Lower leg skin (tissue), 4 donors: ENCODE measurements around the gene HUWE1. TPM values are rescaled to one million over a fixed set of nuclear protein-coding genes. Genes with fewer than 3 reads are reported as not detected.

Experiments
- DNase-seq, 2 donors: peaks; one replicate each; pipeline ENCODE4 v3.0.0-alpha.2; 2019; ENCODE audit warnings: low spot score in 2 of 2
- H3K4me3 ChIP-seq: fragments of 200-600 bp; sonication (generic); 2 replicates; pipeline ENCODE4 v1.5.1; 2017; ENCODE audit warnings: mild to moderate bottlenecking, low read depth; ENCODE audit not compliant: poor library complexity, severe bottlenecking
- POLR2A ChIP-seq, 2 donors: fragments of 450-650 bp; IDR thresholded peaks; one replicate each; pipeline ENCODE4 v1.6.1; 2016 to 2017; ENCODE audit warnings: antibody characterized with exemption in 2 of 2, mild to moderate bottlenecking in 1 of 2, moderate library complexity in 1 of 2
- WGBS, 2 donors: methylation state at CpG; one replicate each; pipeline ENCODE4 v1.1.5; 2018; 5-methylcytosine and 5-hydroxymethylcytosine counted together
- intact Hi-C: fragments of 100-400 bp; cut with DNase I; formaldehyde crosslinking; loops from one replicate; pipeline ENCODE4 v1.15.0; 2023; ENCODE audit warnings: low total_unique reads
- total RNA-seq, 4 donors: library from RNA; depleted of rRNA; stranded (reverse); fragments of >200 nt; gene quantifications; one replicate each; pipeline ENCODE4 v1.1.0, GENCODE V29; 2016
- TF ChIP-seq, protein P1 (sequence below), 3 donors: fragments of 450-650 bp; IDR thresholded peaks; one replicate each; pipeline ENCODE4 v1.5.1; 2016; ENCODE audit warnings: antibody characterized with exemption in 3 of 3, mild to moderate bottlenecking in 3 of 3, moderate library complexity in 2 of 3

The HUWE1 gene
- total RNA-seq, 4 donors from 2014 or later: 128 to 175 (median 158) TPM

DNA sequence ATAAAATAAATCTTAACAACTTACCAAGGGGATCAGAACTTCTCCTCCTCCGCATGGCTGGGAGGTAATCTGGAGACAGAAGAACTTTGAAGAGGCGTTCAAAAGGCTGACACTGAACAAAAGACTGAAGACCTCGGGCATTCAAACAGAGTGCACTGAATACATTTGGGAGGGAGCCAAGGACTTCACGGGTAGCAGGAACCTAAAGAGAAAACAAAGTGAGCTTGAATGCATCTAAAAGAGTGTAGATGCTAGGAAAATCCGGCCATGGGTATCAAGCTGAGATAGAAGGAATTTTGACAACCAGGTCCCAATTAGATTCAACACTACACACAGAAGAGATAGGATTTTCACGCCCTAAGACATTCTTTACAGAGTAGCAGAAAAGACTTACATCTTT, 69.6 kb downstream of the HUWE1 start:
- H3K4me3 ChIP-seq: no peak overlapping the region
- no peak for DNase-seq
- 73 to 79% methylated on average over 6 of the region's 6 CpGs for WGBS, 2 donors
- TF ChIP-seq POLR2A (IDR thresholded peaks at IDR 0.05): no peak
- TF ChIP-seq, protein P1, sequence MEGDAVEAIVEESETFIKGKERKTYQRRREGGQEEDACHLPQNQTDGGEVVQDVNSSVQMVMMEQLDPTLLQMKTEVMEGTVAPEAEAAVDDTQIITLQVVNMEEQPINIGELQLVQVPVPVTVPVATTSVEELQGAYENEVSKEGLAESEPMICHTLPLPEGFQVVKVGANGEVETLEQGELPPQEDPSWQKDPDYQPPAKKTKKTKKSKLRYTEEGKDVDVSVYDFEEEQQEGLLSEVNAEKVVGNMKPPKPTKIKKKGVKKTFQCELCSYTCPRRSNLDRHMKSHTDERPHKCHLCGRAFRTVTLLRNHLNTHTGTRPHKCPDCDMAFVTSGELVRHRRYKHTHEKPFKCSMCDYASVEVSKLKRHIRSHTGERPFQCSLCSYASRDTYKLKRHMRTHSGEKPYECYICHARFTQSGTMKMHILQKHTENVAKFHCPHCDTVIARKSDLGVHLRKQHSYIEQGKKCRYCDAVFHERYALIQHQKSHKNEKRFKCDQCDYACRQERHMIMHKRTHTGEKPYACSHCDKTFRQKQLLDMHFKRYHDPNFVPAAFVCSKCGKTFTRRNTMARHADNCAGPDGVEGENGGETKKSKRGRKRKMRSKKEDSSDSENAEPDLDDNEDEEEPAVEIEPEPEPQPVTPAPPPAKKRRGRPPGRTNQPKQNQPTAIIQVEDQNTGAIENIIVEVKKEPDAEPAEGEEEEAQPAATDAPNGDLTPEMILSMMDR (IDR thresholded peaks at IDR 0.05): no peak
- intact Hi-C loops: no loop called here

DNA sequence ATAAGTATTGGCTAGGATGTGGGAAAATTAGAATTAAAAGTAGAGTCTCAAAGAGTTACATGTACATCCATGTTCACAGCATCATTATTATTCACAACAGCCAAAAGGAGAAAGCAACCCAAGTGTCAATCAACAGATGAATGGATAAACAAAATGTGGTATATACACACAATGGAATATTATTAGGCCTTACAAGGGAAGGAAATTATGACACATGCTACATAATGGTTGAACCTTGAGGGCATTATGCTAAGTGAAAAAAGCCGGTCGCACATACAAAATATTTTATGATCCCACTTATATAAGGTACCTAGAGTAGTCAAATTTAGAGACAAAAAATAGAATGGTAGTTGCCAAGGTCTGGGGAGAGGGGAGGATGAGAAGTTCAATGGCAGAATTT, 80.1 kb downstream of the HUWE1 start:
- no peak overlapping the region for H3K4me3 ChIP-seq
- TF ChIP-seq POLR2A (IDR thresholded peaks at IDR 0.05): no peak
- TF ChIP-seq, protein P1 (IDR thresholded peaks at IDR 0.05): no peak
- WGBS, 2 donors: 68 to 83% methylated on average over 2 of the region's 2 CpGs
- DNase-seq: no peak
- intact Hi-C loops: no loop called here

DNA sequence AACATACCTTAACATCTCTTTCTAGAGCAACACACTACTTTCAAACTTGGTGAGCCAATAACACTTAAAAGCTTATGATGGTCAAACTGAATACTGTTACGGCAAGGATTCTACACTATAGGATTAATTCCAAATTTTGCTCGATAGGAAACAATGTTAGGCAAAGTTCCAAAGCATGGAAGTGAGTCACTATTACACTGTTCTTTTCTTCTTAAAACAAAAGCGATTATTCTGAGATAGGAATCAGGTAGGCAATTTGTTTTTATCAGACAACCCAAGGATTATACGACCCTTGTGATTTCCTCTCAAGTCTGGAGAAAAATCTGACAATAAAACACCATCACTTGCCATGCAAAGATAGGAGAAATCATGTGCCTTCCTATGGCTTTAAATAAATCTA, 81.5 kb downstream of the HUWE1 start:
- DNase-seq: no peak
- intact Hi-C loops: no loop called here
- TF ChIP-seq, protein P1 (IDR thresholded peaks at IDR 0.05): no peak
- TF ChIP-seq POLR2A (IDR thresholded peaks at IDR 0.05): no peak
- 44 to 62% methylated on average over 4 of the region's 4 CpGs for WGBS, 2 donors
- no peak overlapping the region for H3K4me3 ChIP-seq

DNA sequence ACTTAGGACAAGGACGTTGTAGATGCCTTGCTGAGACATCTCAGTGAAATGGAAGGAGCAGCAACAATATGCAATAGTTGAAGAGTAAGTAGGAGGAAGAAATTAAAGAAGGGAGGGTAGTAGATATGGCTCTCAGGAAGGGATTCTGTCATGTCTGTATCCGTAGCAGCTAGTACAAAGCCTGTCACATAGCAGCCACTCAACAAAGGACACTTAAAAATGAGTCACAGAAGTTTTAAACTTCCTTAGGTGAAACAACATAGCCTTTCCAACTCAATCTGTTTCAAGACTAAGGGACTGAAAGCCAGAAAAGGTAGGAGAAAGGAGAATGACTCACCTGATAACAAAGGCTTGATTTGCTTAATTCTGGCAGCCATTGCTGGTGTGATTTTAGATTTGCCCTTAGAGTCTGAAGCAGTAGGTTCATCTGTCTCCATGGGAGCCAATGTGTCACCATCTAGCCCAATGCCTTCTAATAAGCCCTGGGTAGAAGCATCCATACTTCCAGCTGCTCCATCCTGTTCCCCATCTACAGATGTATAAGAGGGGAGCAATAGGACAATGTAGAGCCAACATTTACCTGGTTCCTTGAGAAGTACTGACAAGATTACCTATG, 86.6 kb downstream of the HUWE1 start:
- 67 to 73% methylated on average over 2 of the region's 2 CpGs for WGBS, 2 donors
- intact Hi-C loops: no loop called here

DNA sequence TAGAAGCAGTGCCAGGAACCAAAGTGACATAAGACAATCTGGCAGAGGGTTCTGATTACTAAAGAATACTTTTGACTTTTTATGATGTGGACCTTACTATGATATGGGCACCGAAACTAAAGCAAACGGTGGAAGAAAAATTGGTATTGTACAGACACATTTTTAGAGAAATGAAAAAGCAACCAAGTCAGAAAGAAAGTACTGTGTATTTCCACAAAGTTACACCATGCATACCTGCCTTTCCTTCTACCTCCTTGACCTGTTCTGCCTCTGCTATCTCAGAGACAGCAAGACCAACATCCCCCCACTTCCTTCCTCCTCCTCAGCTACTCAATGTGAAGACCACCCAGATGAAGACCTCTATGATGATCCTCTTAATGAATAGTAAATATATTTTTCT, 88.3 kb downstream of the HUWE1 start:
- TF ChIP-seq, protein P1 (IDR thresholded peaks at IDR 0.05): no peak
- no peak for TF ChIP-seq POLR2A (IDR thresholded peaks at IDR 0.05)
- intact Hi-C loops: no loop called here
- 65 to 74% methylated on average over 2 of the region's 2 CpGs for WGBS, 2 donors
- H3K4me3 ChIP-seq: no peak overlapping the region
- no peak for DNase-seq

More for the DNA sequence above, 86.6 kb downstream of the HUWE1 start:
- TF ChIP-seq, protein P1 (IDR thresholded peaks at IDR 0.05): no peak
- no peak for TF ChIP-seq POLR2A (IDR thresholded peaks at IDR 0.05)
- no peak for DNase-seq
- no peak overlapping the region for H3K4me3 ChIP-seq

DNA sequence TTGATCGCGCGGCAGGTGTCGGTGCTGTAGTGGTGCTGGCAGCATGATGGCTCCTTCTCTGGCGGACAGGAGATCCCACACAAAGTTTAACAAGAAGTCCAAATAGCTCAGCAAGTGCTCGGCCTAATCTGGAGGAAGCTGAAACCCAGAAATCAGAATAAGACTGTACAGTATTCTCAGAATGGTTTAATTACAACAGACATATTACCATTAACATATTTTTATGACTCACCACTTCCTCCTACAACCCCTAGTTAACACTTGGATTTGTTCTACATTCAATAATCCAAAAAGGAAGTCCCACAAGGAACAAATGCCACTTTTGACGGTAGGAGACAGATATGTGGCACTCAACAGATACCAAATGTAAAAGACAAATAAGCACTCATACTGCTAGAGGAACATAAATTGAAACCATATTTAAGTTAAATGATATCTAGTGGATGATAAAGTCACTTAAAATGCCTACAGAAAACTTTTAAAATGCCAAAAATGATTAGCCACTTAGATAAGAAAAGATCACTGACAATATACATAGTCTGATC, 91.2 kb downstream of the HUWE1 start:
- intact Hi-C loops: no loop called here
- 82 to 84% methylated on average over 6 to 7 of the region's 7 CpGs for whole genome bisulfite sequencing, 2 donors
- TF ChIP-seq POLR2A (IDR thresholded peaks at IDR 0.05): no peak
- TF ChIP-seq, protein P1 (IDR thresholded peaks at IDR 0.05): no peak
- H3K4me3 ChIP-seq: no peak overlapping the region
- DNase-seq: no peak
